Left ventricle myocardium inferior (tissue), 1 donor: ENCODE measurements around the gene CLASRP. TPM values are rescaled to one million over a fixed set of nuclear protein-coding genes. Genes with fewer than 3 reads are reported as not detected.
"Not testable (repeated sequence)": the region's sequence is repeated elsewhere in the genome, so short reads cannot be mapped to it uniquely, and the experiment has no call there.

ENCODE experiments used
- DNase-seq: peaks from one replicate; pipeline ENCODE4 v3.0.0-alpha.2; 2020
- H3K27ac ChIP-seq: fragments of 200-600 bp; replicated peaks from 2 replicates; pipeline ENCODE4 v1.8.0; 2021
- H3K27me3 ChIP-seq: fragments of 200-600 bp; 2 replicates; pipeline ENCODE4 v1.8.0; 2021; ENCODE audit warnings: low read depth
- H3K36me3 ChIP-seq: fragments of 200-600 bp; 2 replicates; pipeline ENCODE4 v1.8.0; 2021
- H3K4me1 ChIP-seq: fragments of 200-600 bp; 2 replicates; pipeline ENCODE4 v1.8.0; 2021
- H3K4me3 ChIP-seq: fragments of 200-600 bp; 2 replicates; pipeline ENCODE4 v1.8.0; 2021; ENCODE audit warnings: mild to moderate bottlenecking, moderate library complexity
- H3K9me3 ChIP-seq: fragments of 200-600 bp; replicated peaks from 2 replicates; pipeline ENCODE4 v1.8.0; 2021
- intact Hi-C: fragments of 100-400 bp; cut with micrococcal nuclease; formaldehyde crosslinking; loops from one replicate; pipeline ENCODE4 v1.11.0; 2022
- total RNA-seq: library from RNA; stranded (reverse); fragmentation: NEBNext Ultra II Directional; extraction: Animal tissue kit (Norgen Biotek cat#: 25700); gene quantifications from one replicate; pipeline ENCODE4 v1.2.1, GENCODE V29; 2021
- TF ChIP-seq, protein P1 (sequence below): fragments of 200-600 bp; IDR thresholded peaks from 2 replicates; pipeline ENCODE4 v1.8.0; 2021; ENCODE audit warnings: antibody characterized with exemption, mild to moderate bottlenecking, borderline replicate concordance
- donor health status: DM: no; HTN: yes; CAD: no; lungs with severe emphysema.

CLASRP gene
- total RNA-seq, 1 donor from 2014 or later = 31.3 TPM

DNA sequence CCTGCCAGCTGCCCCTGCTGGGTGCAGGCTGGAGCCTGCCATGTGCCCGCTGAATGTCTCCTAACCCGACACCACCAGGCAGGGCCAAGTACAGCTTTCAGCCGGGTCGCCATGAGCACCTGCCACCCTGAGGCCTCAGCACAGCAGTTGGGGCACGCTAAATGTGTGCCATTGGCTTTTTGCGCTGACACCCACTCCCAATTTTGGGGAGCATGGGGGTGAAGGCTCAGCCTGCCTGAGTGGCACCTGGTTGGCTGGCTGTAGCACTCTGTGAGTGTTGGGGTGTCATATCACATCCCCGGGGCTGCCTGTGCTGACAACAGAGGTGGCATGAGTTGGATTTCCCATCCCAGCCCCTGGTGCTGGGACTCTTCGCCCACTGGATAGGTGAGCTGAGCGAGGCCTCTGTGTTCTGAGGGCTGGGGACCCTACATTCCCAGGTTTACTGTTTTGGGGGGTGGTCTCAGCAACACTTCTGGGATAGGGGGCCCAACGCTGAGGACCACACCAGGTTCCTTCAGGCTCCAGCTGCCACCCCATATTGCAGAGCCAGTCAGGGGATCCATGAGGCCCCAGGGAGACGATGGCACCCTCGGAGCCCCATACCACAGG is 44.8 kb upstream of the CLASRP start:
- Histone ChIP-seq H3K9me3 (no peaks in the 10 kb centered on the region), H3K27me3 (no peaks in the 10 kb centered on the region), H3K36me3 (peaks cover 47% of the 10 kb centered on the region), H3K4me1 (no peaks in the 10 kb centered on the region), H3K27ac (no peak overlapping the region), H3K4me3 (no peak overlapping the region)
- intact Hi-C loops = no loop called here
- DNase-seq = no peak
- TF ChIP-seq, protein P1, sequence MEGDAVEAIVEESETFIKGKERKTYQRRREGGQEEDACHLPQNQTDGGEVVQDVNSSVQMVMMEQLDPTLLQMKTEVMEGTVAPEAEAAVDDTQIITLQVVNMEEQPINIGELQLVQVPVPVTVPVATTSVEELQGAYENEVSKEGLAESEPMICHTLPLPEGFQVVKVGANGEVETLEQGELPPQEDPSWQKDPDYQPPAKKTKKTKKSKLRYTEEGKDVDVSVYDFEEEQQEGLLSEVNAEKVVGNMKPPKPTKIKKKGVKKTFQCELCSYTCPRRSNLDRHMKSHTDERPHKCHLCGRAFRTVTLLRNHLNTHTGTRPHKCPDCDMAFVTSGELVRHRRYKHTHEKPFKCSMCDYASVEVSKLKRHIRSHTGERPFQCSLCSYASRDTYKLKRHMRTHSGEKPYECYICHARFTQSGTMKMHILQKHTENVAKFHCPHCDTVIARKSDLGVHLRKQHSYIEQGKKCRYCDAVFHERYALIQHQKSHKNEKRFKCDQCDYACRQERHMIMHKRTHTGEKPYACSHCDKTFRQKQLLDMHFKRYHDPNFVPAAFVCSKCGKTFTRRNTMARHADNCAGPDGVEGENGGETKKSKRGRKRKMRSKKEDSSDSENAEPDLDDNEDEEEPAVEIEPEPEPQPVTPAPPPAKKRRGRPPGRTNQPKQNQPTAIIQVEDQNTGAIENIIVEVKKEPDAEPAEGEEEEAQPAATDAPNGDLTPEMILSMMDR = no peak

DNA sequence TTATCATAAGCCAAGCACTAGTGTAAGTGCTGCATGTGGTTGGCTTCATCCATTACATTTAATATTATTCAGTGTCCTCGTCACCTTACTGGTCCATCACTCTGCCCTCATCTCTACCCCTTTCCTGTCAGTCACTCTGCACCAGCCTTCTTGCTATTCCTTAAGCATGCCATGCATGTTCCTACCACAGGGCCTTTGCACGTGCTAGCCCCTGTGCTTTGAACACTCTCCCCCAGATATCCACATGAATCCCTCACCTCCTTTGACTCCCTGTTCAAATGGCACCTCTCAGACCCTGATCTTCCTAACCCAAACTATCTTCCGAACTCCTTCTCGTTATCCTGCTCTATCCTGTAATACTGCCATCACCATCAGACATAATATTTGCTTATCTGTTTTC is 40.8 kb upstream of the CLASRP start:
- H3K4me1 ChIP-seq = peaks cover 14% of the 10 kb centered on the region
- peaks cover 9% of the 10 kb centered on the region for H3K36me3 ChIP-seq
- no peaks in the 10 kb centered on the region for H3K9me3 ChIP-seq
- TF ChIP-seq, protein P1 = no peak
- no peaks in the 10 kb centered on the region for H3K27me3 ChIP-seq
- H3K27ac ChIP-seq = no peak overlapping the region
- no peak overlapping the region for H3K4me3 ChIP-seq
- DNase-seq = no peak
- intact Hi-C loops = no loop called here

DNA sequence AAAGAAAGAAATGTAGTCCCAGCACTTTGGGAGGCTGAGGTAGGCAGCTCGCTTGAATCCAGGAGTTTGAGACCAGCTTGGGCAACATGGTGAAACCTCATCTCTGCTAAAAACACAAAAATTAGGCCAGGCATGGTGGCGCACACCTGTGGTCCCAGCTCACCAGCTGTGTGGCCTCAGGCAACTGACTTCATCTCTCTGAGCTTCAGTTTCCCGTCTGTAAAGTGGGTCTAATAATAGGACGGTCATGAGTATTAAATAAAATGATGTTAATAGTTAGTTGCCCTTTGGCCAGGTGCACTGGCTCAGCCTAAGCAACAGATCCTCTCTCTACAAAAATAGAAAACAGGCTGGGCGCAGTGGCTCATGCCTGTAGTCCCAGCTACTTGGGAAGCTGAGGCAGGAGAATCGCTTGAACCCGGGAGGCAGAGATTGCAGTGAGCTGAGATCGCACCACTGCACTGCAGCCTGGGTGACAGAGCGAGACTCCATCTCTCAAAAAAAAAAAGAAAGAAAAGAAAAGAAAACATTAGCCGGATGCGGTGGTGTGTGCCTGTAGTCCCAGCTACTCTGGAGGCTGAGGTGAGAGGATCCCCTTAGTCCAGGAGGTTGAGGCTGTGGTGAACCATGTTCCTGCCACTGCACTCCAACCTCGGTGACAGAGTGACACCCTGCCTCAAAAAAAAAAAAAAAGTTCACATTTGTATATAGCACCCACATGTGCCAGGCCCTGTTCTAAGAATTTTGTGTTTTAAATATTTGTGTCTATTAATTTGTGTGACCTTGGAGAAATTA is 39.5 kb upstream of the CLASRP start:
- H3K27ac ChIP-seq, H3K36me3 ChIP-seq, H3K4me3 ChIP-seq, H3K27me3 ChIP-seq, H3K9me3 ChIP-seq, DNase-seq, intact Hi-C loops: not testable (repeated sequence)
- peaks cover 14% of the 10 kb centered on the region for H3K4me1 ChIP-seq

DNA sequence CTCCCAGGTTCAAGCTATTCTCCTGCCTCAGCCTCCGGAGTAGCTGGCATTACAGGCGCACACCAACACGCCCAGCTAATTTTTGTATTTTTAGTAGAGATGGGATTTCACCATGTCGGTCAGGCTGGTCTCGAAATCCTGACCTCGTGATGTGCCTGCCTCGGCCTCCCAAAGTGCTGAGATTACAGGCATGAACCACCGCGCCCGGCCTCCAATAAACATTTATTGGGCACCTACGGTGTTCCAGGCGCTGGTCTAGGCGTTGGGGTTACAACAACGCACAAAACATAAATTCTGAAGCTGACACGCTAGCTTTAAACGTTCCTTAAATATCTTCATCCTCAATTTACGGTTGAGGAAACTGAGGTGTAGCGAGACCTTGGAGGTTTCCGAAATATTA is 38.2 kb upstream of the CLASRP start:
- intact Hi-C loops, H3K9me3 ChIP-seq, H3K36me3 ChIP-seq, DNase-seq, H3K27me3 ChIP-seq: not testable (repeated sequence)
- peak overlapping the region; percentile 69 for H3K27ac ChIP-seq
- peak overlapping the region; percentile 90 for H3K4me3 ChIP-seq
- peaks cover 14% of the 10 kb centered on the region for H3K4me1 ChIP-seq

DNA sequence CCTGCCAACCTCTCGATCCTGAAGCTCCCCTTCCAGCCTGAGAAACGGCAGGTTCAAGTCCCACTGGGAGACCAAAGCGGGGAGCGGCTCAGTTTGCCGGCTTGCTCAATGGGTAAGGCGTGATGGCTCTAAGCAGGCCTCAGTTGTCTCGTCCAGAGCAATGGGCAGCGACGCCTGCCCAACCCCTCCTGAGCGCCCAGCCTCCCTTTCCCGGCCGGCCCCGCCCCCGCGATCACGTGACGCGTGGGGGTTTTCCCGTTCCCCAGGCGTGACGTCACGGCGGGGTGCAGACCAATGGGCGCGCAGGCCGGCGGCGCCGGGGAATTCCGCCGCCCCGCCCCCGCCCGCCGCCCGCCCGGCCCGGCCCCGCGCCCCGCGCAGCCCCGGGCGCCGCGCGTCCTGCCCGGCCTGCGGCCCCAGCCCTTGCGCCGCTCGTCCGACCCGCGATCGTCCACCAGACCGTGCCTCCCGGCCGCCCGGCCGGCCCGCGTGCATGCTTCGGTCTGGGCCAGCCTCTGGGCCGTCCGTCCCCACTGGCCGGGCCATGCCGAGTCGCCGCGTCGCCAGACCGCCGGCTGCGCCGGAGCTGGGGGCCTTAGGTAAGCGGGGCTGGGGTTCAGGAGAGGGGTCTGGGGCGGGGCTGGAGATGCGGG is 37.6 kb upstream of the CLASRP start, which contains the start of gene RELB:
Gene RELB (plus strand): TSS at position 378 of the 653 bp plus-strand sequence. CDS start 116 bp downstream, at position 494.
- Histone ChIP-seq H3K27me3 (no peaks in the 10 kb centered on the region), H3K36me3 (peaks cover 5% of the 10 kb centered on the region), H3K4me3 (peak within 1 kb of the TSS; percentile 90), H3K27ac (peak within 1 kb of the TSS; percentile 99), H3K9me3 (no peaks in the 10 kb centered on the region), H3K4me1 (peaks cover 14% of the 10 kb centered on the region)
- intact Hi-C loops = no loop called here
- DNase-seq = peak; percentile 97
- TF ChIP-seq, protein P1 = no peak

DNA sequence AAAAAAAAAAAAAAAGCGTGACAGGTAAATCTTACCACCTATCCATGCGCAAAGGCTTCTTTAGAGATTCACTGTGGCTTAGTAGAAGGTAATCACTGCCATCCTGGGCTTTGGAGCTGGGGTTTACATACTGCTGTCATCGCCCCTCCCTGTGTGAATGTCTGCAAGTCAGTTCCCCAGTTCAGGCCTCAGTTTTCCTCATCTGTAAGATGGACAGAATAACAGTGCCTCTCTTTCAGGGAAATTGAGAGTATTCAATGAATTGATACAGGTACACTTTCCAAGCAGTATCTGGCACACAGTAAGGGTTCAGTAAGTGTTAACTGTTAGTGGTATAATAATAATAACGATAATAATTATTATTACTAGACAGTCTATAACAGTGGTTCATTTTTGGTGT is 35.4 kb upstream of the CLASRP start:
- no peak overlapping the region for H3K4me3 ChIP-seq
- peaks cover 14% of the 10 kb centered on the region for H3K4me1 ChIP-seq
- no peaks in the 10 kb centered on the region for H3K27me3 ChIP-seq
- no peaks in the 10 kb centered on the region for H3K9me3 ChIP-seq
- no peak for DNase-seq
- TF ChIP-seq, protein P1 = no peak
- peaks cover 17% of the 10 kb centered on the region for H3K36me3 ChIP-seq
- no peak overlapping the region for H3K27ac ChIP-seq
- intact Hi-C loops = no loop called here
